Pulmonary artery endothelial cell (primary cell): ENCODE results near the gene CTBP2. TPM values are rescaled to one million over a fixed set of nuclear protein-coding genes. Genes with fewer than 3 reads are reported as not detected.

Experiments used
- DNase-seq: peaks from one replicate; pipeline ENCODE4 v3.0.0-alpha.2; 2011; ENCODE audit warnings: low read depth, low spot score
- total RNA-seq: library from RNA; depleted of rRNA; stranded (reverse); fragments of >200 nt; gene quantifications from 2 replicates; pipeline ENCODE4 v1.2.3, GENCODE V29; 2014

Gene CTBP2
- total RNA-seq, 1 donor from 2014 or later: 92.1 TPM

DNA sequence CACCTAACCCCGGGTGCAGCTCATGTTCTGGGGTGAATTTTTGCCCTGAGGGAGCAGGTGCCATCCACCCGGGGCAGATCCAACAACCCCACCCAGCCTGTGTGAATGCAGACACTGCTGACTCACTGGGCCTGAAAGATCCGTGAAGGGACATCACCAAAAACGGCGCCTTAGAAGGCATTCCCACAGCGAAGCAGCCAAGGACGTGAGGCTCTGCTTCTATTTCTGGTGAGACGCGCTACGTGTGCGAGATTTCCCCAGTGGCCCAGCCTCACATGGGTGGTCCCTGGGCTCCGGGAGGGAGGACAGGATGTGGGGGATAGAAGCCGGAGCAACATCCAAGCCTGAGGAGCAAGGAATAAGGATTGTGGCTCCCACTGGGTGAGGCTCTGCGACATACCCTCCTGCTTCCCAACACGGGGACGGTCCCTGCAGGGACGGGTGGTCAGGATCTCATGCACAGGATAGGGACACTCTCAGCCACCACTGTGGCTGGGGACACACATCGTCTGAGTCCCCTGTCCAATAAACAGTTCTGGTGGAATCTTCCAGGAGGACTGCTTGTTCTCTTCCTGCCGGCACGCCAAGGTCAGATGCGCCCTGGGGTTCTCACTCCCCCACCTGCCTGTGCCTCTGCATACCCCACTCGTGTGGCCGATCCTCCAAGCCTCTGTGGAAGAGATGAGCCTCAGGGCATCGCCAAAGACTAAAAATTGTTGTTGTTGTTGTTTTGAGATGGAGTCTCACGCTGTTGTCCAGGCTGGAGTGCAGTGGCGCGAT, 148.2 kb downstream of the CTBP2 start:
- no peak for DNase-seq

DNA sequence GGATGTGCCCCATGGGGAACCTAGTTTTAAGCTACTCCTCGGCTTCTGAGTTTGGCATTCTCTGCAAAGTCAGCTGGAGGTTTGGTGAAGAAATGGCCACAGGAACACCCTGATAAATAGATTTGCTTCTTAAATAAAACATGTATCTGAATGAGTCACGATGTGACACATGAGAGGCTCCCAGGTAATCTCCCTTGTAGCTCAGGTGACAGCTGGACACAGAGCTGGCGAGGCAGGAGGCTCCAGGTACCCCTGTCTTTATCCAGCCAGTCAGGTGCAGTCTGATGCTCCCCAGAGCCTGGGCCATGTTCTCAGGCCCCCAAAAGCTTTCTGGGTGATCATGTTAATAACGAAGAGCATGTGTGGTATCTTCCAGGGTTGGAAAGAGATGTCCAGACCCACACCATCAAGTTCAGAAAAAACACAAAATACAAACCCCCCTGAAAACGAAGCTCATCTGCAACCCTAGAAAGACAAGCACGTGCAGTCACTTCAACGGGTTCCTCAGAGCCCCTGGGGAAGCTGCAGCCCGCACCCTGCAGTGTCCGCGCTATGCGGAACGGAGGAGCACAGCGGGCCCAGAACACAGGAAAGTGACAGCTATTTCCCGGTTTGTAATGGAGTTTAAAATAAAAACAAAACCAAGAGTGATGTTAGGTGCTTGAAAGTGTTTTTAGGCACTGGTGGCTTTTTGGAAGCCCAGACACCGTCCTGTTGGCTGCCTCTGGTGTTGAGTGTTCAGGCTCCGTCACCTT, 149.0 kb downstream of the CTBP2 start:
- DNase-seq: no peak

DNA sequence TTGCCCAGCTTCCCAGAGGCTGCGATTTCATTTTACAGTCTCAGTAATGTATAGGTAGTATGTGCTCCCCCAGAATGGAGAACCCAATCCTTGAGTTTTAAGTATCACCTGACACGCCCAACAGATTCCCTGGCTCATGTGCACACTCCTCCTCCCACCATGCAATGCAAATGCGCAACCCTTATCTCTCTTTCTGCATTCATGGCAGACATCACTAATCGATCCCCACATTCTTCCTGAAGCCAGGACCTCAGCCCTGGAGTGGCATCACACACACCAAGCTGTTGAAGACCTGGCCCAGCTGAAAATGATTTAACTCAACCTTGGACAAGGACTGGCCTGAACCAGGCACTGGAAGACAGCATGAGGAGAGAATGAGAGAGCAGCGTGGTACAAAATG, 150.0 kb downstream of the CTBP2 start:
- no peak for DNase-seq

DNA sequence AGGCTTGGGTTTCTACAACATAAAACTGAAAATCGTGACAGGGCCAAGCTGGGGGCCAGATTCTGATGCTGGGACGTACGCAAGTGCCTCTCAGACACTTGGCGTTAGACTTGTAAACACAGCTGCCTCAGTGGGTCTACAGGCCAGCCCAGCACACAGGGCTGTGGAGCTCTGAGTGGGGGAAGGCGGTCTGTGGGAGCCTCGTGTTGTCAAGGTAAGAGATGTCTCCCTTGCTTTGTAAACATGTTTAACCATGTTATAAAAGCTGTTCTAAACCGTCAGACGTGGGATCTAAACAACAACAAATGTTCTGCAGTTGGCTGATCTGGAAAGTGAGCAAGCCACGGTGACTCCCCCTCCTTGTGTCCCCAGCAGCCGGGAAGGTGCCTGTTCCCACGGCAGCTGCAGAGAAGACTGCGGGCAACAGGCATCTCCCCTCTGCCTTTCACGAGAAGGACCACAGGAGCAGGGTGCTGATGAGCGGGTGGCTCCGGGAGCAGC, 150.7 kb downstream of the CTBP2 start:
- DNase-seq: no peak

DNA sequence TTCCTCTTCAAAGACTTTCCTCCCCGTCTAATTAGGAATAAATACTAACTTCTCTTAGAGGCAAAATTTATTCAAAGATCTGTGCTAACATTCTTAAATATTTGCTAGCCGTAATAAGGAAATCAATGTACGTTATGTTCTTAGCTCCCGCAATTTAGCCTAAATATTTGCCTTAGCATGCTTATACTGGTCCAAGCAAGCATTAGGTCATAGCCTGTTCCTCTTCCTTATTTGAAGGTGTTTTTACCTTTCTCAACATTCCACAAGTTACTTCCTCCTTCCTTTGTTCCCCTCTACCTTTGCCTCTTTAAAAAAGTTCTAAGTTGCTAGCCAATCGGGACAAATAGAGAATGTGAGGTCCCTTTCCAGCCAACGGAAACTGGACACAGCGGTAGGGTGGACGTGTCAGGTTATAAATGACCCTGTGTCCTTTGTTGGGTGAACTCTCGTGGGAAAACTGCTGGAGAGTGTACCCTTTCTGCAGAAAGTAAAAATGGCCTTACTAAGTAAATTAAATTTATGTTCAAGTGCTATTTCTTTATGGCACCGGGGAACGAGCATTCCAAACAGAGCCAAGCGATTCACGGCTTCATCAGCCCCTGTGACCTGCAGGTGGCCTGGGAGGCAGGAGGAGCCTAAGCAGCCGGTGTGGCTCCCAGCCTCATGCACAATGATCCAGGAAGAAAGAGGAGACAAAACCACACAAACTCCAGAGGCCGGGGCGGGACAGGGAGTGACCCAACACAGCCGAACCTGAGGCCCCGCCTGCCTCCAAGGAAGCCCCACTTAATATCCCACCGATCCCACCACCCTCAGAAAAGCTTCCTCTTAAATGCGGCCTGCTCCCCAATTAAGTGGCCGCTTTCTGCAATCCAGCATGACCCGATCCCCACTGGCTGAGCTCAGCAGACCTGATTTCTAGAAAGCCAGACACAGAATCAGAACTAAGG, 151.4 kb downstream of the CTBP2 start:
- no peak for DNase-seq

DNA sequence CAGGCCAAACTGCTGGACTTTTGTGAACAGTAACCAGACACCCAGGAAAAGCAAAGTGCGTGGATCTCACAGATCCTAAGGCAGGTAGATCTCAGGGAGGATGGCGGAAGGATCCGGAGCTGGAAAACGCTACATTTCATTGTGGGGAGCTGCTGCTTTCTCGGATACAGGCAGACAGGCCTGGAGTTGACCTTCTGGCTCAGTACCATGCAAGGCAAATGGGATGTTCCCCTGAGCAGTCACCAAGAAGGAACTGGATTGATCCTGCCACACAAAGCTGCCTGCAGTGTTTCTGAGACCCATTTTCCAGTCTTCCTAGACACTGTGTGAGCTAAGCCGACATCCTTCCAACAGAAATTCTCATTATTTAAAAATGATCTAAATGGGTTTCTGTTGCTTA, 152.9 kb downstream of the CTBP2 start:
- no peak for DNase-seq

DNA sequence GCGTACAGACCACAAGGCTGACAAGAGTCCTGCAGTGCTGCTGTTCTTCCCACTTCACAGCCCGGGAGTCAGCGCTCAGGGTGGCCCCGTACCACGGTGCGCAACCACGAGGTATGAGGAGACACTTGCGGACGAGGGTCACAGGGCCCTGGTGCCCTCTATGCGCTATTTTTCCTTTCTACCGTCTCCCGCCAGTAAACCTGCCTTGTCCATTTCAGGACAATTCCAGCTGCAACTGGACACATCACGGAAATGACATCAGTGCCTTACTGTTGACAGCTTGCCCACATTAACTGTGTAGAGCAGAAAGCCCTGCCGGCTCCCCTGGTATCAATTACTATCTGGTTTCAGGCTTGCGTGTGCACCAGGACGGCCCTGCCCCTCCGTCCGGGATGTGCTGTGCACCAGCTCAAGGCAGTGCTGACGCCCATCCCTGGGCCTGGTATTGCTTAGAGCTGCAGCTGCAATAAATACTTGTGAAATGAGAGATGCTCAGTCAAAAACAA, 153.4 kb downstream of the CTBP2 start:
- no peak for DNase-seq

DNA sequence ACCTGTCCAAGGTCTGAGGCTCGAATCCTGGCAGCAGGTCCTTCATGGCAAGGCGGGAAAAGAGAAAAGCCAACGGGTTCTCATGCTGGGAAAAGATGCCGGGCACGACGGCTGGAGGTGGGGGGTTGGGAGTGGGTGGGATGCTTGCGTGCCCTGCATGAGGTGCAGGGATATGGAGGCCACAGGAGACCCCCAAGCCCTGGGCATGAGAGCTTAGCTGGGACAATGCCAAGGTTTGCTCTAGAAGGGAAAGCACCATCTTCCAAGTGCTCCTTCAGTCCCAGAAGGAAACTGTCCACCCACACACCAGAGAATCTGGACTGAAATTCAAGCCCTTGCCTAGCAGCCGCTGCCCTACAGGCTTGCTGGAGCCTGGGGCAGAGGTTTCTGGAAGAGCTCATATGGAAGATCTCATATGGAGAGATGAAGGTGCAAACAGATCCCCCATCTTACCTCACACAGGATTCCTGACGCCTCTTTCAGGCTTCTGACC, 154.1 kb downstream of the CTBP2 start:
- DNase-seq: no peak

DNA sequence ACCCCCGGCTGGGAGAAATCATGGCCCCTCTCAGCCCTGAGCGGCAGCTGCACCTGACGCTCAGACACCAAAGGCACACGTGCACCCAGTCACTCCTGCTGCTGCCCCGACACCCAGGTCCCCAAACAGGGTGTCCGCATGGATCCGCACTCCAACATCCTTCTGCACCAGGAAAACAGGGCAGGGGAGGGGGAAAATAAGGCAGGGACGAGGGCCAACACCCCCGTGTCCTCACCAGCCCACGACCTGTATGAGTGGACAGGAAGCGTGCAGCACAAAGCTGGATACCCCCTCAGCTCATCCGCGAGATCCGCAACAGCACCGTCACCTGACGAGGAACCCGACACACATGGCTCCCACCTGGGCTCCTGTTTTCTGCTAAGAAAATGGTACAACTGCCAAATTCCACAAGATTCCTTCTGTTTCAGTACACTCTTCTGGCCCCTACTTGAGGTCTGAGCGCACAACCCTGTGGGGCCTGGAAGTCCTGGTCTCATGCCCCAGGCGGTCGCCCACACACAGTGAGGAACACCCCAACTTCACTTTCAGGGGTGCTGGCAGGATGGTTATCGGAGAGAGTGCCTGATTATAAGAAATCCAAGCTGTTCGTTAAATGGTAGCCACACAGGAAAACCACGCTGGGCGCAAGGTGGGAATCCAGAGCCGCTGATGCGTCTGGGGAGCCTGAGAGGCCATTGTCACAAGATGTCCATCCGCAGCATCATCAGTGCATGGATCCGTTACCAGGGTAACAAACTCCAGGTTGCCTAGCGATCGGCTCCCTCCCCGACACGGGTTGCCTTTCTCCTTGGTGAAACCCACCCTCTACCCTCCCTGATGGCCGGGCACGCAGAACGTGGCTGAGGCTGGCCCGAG, 154.8 kb downstream of the CTBP2 start:
- DNase-seq: no peak

DNA sequence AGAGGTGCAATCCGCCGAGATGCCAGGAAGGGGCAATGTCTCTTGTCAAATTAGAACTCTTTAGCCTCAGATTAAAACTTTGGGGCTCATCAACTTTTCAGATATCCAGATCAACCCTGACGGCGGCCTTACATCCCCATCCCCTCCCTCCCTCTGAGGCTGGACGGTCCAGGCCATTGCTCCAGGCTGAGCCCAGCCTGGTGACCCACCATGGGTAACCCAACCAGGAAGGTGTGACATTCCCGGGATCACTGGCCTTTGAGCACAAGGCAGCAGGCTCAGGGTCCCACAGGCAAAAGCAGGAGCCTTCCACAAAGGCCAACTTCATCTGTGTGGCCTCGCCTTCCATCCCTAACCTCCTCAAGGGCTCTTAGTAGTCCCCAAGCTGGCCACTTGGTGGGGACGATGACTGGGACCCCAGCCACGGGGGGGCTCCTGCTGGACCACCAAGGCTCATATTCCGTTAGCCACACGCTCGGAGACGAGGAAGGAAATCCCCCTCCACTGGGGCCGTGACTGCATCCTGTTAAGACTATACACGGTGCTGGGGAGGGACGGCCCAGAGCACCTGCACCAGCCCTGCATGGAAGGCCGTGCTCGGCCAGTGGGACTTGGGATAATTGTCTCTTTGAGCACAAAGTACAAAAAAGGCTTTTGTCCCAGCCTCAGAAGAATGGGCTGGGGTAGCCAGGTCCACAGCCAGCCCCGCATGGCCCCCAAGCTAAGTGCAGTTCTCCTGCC, 155.6 kb downstream of the CTBP2 start:
- DNase-seq: no peak

DNA sequence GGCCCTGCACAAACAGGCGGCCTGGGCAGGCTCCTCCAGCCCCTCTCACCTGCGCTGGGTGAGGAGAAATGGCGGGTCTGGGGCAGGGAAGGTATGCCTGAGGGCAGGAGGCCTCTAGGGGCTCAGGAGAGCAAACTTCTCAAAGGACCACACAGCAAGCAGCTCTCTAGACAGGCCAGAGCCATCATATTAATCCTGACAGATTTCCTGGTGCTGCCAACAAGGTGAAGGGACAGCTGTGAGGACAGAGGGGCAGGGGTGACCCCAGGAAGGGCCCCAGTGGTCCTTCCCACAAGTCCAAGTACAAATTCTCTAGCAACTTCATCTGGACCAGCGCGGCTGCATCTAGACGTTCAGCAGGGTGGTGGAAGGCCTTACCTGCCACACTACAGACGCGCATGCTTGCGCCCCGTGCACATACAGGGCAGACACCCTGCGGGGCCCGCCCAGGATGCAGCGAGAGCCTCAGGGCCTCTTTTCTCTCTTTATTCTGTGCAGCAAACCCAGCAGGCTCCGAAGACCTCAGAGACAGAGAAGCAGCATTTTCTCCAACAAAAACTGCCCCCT, 156.4 kb downstream of the CTBP2 start:
- no peak for DNase-seq

DNA sequence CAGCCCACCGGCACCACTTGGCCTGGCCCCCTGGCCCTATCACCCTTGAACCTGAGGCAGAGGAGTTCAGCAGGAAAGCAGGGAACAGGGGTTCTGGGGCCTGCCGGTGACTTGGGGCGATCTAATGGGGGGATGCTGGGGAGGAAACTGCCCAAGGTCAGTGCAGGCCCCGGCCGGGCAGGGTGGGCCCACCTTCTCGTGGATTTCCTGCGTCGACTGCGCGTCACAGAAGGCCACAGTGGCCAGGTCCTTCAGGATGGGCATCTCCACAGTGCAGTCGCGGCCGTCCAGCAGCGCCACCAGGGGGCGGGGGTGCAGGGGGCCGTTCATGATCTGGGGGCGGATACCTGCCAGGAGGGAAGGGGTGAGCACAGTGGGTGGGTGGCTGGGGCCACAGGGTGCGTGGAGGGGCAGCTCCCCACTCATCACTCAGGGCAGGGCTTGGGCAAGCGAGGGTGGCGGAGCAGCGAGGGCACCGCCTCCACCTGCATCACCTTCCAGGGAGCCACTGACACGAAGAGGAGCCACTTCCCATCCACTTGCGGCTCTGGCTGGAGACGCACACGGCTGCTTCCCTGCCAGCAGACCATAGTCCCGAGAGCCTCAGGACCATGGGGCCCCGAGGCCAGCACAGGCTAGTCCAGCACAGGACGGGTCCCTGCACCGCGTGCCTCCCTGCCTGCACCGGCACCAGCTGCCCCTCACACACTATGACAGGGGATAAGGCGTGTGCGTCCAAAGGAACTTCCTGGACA, 157.0 kb downstream of the CTBP2 start:
- DNase-seq: no peak

DNA sequence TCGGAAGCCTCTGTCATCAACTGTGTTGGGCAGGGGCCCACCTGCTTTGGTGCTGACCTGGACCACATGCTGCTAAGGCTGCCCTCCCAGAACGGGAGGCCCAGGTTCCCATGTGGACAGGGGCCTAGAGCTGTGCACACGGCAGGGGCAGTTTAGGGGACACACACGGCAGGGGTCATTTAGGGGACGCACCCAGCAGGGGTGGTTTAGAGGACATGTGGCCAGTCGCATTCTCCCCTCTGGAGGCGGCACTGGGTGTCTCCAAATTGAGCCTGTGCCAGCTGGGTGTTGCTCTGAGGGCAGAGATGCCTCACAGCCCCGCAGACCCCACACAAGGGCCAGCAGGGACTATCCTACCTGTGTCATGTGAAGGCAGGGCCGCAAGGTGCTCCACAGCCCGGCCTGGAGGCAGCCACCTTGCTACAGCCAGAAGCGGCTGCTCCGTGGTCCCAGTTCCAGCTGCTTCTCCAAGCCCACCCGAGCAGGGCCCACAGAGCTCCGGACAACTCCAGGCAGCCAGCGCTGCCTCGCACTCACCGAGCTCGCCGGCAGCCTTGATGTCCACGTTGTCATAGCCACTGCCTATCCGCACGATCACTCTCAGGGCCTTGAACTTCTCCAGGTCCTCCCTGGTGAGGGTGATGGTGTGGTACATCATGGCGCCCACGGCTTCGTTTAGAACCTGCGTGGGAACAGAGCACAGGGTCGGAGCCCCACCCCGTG, 157.8 kb downstream of the CTBP2 start:
- no peak for DNase-seq

DNA sequence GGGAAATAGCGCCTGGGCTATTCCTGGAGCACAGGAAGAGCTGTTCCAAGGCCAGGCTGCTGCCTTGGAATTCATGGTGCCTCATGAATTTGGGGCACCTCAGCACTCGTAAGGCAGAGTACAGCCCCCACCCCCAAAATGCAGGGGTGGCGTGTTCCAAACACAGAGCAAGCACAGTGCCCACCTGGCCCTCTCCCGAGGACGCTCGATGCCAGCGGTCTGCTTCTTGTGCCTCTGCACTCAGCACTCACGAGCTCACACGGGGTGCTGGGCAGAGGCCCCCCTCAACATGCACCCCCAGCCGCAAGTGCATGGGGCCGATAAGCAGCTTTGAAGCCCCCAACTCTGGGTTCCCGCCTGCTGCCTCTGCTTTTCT, 158.3 kb downstream of the CTBP2 start:
- DNase-seq: no peak

DNA sequence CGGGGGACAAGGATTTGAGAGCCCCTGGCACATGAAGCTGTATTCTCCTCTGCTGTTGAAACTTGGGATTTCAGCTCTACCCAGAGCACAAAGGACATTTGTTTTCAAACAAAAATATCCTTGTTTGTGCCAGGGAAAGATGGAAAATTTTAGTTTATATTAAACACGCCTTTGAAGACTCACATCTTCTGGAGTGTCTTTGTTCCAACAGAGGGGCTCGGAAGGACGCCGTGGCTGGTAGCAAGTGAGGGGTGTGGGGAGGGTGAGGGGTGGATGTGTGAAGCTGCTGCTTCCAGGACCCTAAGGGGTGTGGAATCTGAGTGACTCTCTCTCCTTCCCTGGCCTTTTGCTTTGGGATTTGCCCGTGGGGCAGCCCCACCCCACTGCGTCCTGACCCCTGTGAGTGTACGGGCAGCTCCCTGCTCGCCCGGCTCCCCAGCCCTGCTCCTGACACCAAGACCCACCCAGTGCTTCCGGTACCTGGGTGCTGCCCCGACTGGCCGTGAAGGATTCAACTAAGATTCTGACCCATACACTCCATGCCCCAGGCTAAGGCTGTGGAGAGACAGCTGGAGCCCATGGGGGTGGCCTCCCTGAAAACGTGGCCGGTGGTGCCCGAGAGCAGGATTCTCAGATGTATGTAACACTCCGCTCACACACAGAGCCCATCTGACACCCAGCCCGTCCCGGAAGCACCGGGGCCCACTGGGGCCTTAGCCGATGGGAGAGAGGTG, 158.9 kb downstream of the CTBP2 start:
- no peak for DNase-seq

DNA sequence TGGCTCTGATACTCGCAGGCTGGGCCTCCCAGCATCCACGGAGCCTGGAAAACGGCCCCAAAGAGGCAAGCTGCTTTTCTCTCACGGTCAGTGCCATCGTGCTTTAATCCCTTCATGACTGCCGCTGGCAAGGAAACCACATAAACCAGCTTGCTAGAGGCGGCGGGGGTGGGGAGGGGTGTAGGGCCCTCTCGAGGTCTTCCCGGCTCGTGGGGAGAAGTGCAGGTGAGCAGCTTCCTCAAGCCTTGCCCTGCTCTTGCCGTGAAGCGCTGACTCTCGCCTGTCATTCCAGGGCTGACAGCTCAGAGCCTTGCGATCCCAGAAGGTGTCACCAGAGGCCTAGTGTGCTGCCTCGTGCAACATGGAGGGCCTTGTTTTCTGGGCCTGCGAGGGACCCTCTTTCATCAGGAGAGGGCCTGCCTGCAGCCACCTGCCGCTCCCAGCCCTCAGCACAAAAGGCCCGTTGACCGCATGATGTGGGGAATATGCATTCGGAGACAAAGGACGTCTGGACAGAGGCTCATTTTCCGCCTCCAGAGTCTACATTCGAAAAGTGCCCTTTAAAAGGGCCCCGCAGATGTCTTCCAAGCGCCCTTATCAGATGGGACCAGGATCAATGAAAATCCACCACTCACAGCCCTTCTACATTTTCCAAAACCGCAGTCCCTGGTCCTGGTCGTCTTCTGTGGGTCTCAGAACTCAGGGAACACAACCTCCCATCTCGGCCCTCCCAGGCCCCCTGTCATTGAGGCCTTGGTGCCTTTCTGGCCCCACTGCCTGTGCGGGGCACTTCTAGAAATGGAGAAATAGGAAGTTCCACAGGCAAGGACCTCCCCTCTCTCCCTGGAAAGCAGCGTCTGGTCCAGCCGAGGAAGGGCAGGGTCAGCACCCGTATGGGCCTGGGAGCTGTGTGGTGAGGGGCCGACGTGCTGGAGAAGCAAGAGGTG, 159.7 kb downstream of the CTBP2 start:
- DNase-seq: no peak
